Measurements from ENCODE around the gene MSX2. TPM values are rescaled to one million over a fixed set of nuclear protein-coding genes. Genes with fewer than 3 reads are reported as not detected.
"Not testable (repeated sequence)": the region's sequence is repeated elsewhere in the genome, so short reads cannot be mapped to it uniquely, and the experiment has no call there.

The MSX2 gene
- total RNA-seq, 2 experiments from 2014 or later = not detected

GRCh38 chr5:174741352-174741751, 17.0 kb downstream of the MSX2 start:
- CTCF ChIA-PET = no interaction called here
- ATAC-seq (no peak), DNase-seq (no peak)
- Mint-ChIP-seq H3K27ac (no peak overlapping the region), H3K36me3 (ENCODE audit: low read depth) (no peaks in the 10 kb centered on the region), H3K9me3 (ENCODE audit: insufficient read depth) (peaks cover 6% of the 10 kb centered on the region), H3K27me3 (ENCODE audit: low read depth) (peaks cover 12% of the 10 kb centered on the region), H3K4me1 (ENCODE audit: low read depth) (no peaks in the 10 kb centered on the region), H3K4me3 (no peak overlapping the region)
- POLR2A ChIA-PET = no interaction called here

- H3K27me3 Mint-ChIP-seq (ENCODE audit: low read depth) = peaks cover 12% of the 10 kb centered on the region
- ATAC-seq (no peak), DNase-seq (no peak)
- H3K36me3 Mint-ChIP-seq (ENCODE audit: low read depth) = no peaks in the 10 kb centered on the region
- no peak overlapping the region for H3K4me3 Mint-ChIP-seq
- ChIA-PET CTCF (no interaction called here), POLR2A (no interaction called here)
- H3K4me1 Mint-ChIP-seq (ENCODE audit: low read depth) = no peaks in the 10 kb centered on the region
- H3K27ac Mint-ChIP-seq = no peak overlapping the region
- peaks cover 6% of the 10 kb centered on the region for H3K9me3 Mint-ChIP-seq (ENCODE audit: insufficient read depth)
Observed at GRCh38 chr5:174744896-174745295, 20.5 kb downstream of the MSX2 start.

- Mint-ChIP-seq H3K36me3 (ENCODE audit: low read depth) (no peaks in the 10 kb centered on the region), H3K4me3 (no peak overlapping the region), H3K27ac (no peak overlapping the region), H3K4me1 (ENCODE audit: low read depth) (no peaks in the 10 kb centered on the region), H3K27me3 (ENCODE audit: low read depth) (peaks cover 19% of the 10 kb centered on the region), H3K9me3 (ENCODE audit: insufficient read depth) (peaks cover 6% of the 10 kb centered on the region)
- POLR2A ChIA-PET = no interaction called here
- ATAC-seq (no peak), DNase-seq (no peak)
- CTCF ChIA-PET = no interaction called here
Observed at GRCh38 chr5:174745590-174746103, 21.3 kb downstream of the MSX2 start.

GRCh38 chr5:174750711-174751110, 26.3 kb downstream of the MSX2 start:
- CTCF ChIA-PET = no interaction called here
- Mint-ChIP-seq H3K27me3 (ENCODE audit: low read depth) (peaks cover 33% of the 10 kb centered on the region), H3K36me3 (ENCODE audit: low read depth) (no peaks in the 10 kb centered on the region), H3K9me3 (ENCODE audit: insufficient read depth) (no peaks in the 10 kb centered on the region), H3K27ac (no peak overlapping the region), H3K4me3 (no peak overlapping the region), H3K4me1 (ENCODE audit: low read depth) (no peaks in the 10 kb centered on the region)
- no peak for DNase-seq
- no peak for ATAC-seq
- POLR2A ChIA-PET = no interaction called here

GRCh38 chr5:174751154-174752000, 27.0 kb downstream of the MSX2 start:
- ATAC-seq (no peak), DNase-seq (no peak)
- Mint-ChIP-seq H3K36me3 (ENCODE audit: low read depth) (no peaks in the 10 kb centered on the region), H3K27me3 (ENCODE audit: low read depth) (peaks cover 33% of the 10 kb centered on the region), H3K9me3 (ENCODE audit: insufficient read depth) (no peaks in the 10 kb centered on the region), H3K27ac (no peak overlapping the region), H3K4me3 (no peak overlapping the region), H3K4me1 (ENCODE audit: low read depth) (no peaks in the 10 kb centered on the region)
- CTCF ChIA-PET = no interaction called here
- POLR2A ChIA-PET = no interaction called here

- no peak for ATAC-seq
- no peaks in the 10 kb centered on the region for H3K4me1 Mint-ChIP-seq (ENCODE audit: low read depth)
- peaks cover 33% of the 10 kb centered on the region for H3K27me3 Mint-ChIP-seq (ENCODE audit: low read depth)
- no peaks in the 10 kb centered on the region for H3K9me3 Mint-ChIP-seq (ENCODE audit: insufficient read depth)
- no peak overlapping the region for H3K4me3 Mint-ChIP-seq
- DNase-seq = no peak
- POLR2A ChIA-PET = no interaction called here
- H3K27ac Mint-ChIP-seq = no peak overlapping the region
- no peaks in the 10 kb centered on the region for H3K36me3 Mint-ChIP-seq (ENCODE audit: low read depth)
- CTCF ChIA-PET = no interaction called here
Observed at GRCh38 chr5:174752121-174752520, 27.7 kb downstream of the MSX2 start.

- CTCF ChIA-PET = no interaction called here
Observed at GRCh38 chr5:174755106-174755505, 30.7 kb downstream of the MSX2 start.

GRCh38 chr5:174759091-174759490, 34.7 kb downstream of the MSX2 start:
- no peaks in the 10 kb centered on the region for H3K9me3 Mint-ChIP-seq (ENCODE audit: insufficient read depth)
- CTCF ChIA-PET = no interaction called here

More at GRCh38 chr5:174755106-174755505, 30.7 kb downstream of the MSX2 start:
- Mint-ChIP-seq H3K4me1 (ENCODE audit: low read depth) (no peaks in the 10 kb centered on the region), H3K36me3 (ENCODE audit: low read depth) (no peaks in the 10 kb centered on the region), H3K27ac (no peak overlapping the region), H3K4me3 (no peak overlapping the region), H3K27me3 (ENCODE audit: low read depth) (peaks cover 19% of the 10 kb centered on the region), H3K9me3 (ENCODE audit: insufficient read depth) (no peaks in the 10 kb centered on the region)
- DNase-seq = no peak
- no peak for ATAC-seq
- POLR2A ChIA-PET = no interaction called here

GRCh38 chr5:174760721-174761120, 36.3 kb downstream of the MSX2 start:
- Mint-ChIP-seq H3K36me3 (ENCODE audit: low read depth) (no peaks in the 10 kb centered on the region), H3K27me3 (ENCODE audit: low read depth) (no peaks in the 10 kb centered on the region), H3K4me1 (ENCODE audit: low read depth) (no peaks in the 10 kb centered on the region), H3K9me3 (ENCODE audit: insufficient read depth) (no peaks in the 10 kb centered on the region), H3K27ac (no peak overlapping the region), H3K4me3 (no peak overlapping the region)
- DNase-seq (no peak), ATAC-seq (no peak)
- ChIA-PET POLR2A (no interaction called here), CTCF (no interaction called here)

More at GRCh38 chr5:174759091-174759490, 34.7 kb downstream of the MSX2 start:
- Mint-ChIP-seq H3K36me3 (ENCODE audit: low read depth) (no peaks in the 10 kb centered on the region), H3K4me1 (ENCODE audit: low read depth) (no peaks in the 10 kb centered on the region), H3K27me3 (ENCODE audit: low read depth) (no peaks in the 10 kb centered on the region), H3K27ac (no peak overlapping the region), H3K4me3 (no peak overlapping the region)
- ATAC-seq (no peak), DNase-seq (no peak)
- POLR2A ChIA-PET = interaction anchor here (0.7 kb wide), 1 partner anchor 21 kb away, joined by 3 read pairs; no protein-coding TSS in a partner anchor

- H3K36me3 Mint-ChIP-seq (ENCODE audit: low read depth); POLR2A ChIA-PET; H3K4me3 Mint-ChIP-seq; H3K27ac Mint-ChIP-seq; H3K27me3 Mint-ChIP-seq (ENCODE audit: low read depth); H3K9me3 Mint-ChIP-seq (ENCODE audit: insufficient read depth); DNase-seq; ATAC-seq; H3K4me1 Mint-ChIP-seq (ENCODE audit: low read depth); CTCF ChIA-PET: not testable (repeated sequence)
Observed at GRCh38 chr5:174761341-174761740, 37.0 kb downstream of the MSX2 start.

GRCh38 chr5:174764309-174764708, 39.9 kb downstream of the MSX2 start:
- ChIA-PET POLR2A (no interaction called here), CTCF (no interaction called here)
- no peaks in the 10 kb centered on the region for H3K9me3 Mint-ChIP-seq (ENCODE audit: insufficient read depth)
- no peak for ATAC-seq
- no peaks in the 10 kb centered on the region for H3K36me3 Mint-ChIP-seq (ENCODE audit: low read depth)
- no peak for DNase-seq
- no peak overlapping the region for H3K4me3 Mint-ChIP-seq
- H3K27me3 Mint-ChIP-seq (ENCODE audit: low read depth) = no peaks in the 10 kb centered on the region
- no peak overlapping the region for H3K27ac Mint-ChIP-seq
- H3K4me1 Mint-ChIP-seq (ENCODE audit: low read depth) = no peaks in the 10 kb centered on the region

GRCh38 chr5:174765540-174765939, 41.2 kb downstream of the MSX2 start:
- H3K4me3 Mint-ChIP-seq = no peak overlapping the region
- H3K27ac Mint-ChIP-seq = no peak overlapping the region
- H3K27me3 Mint-ChIP-seq (ENCODE audit: low read depth) = no peaks in the 10 kb centered on the region
- ChIA-PET CTCF (no interaction called here), POLR2A (no interaction called here)
- no peaks in the 10 kb centered on the region for H3K4me1 Mint-ChIP-seq (ENCODE audit: low read depth)
- ATAC-seq (no peak), DNase-seq (no peak)
- H3K36me3 Mint-ChIP-seq (ENCODE audit: low read depth) = no peaks in the 10 kb centered on the region
- H3K9me3 Mint-ChIP-seq (ENCODE audit: insufficient read depth) = no peaks in the 10 kb centered on the region

GRCh38 chr5:174767670-174768069, 43.3 kb downstream of the MSX2 start:
- Mint-ChIP-seq H3K4me1 (ENCODE audit: low read depth) (no peaks in the 10 kb centered on the region), H3K27ac (no peak overlapping the region), H3K9me3 (ENCODE audit: insufficient read depth) (no peaks in the 10 kb centered on the region), H3K27me3 (ENCODE audit: low read depth) (no peaks in the 10 kb centered on the region), H3K36me3 (ENCODE audit: low read depth) (no peaks in the 10 kb centered on the region), H3K4me3 (no peak overlapping the region)
- ChIA-PET POLR2A (no interaction called here), CTCF (no interaction called here)
- ATAC-seq = no peak
- DNase-seq = no peak

Data from activated CD8-positive, alpha-beta T cell treated with anti-CD3 and anti-CD28 coated beads, Interleukin-2, amount 10 ng/mL, durations not matched to agents 7 days and 5 days (primary cell).